CD4-positive, alpha-beta T cell treated with Interleukin-6 for 4 hours (primary cell): ENCODE results near the gene SRSF1.
"Not testable (repeated sequence)": the region's sequence is repeated elsewhere in the genome, so short reads cannot be mapped to it uniquely, and the experiment has no call there.

ENCODE experiments used
- DNase-seq: peaks from one replicate; pipeline ENCODE4 v3.0.0-alpha.2; 2020; ENCODE audit warnings: mixed read lengths

The SRSF1 gene, protein sequence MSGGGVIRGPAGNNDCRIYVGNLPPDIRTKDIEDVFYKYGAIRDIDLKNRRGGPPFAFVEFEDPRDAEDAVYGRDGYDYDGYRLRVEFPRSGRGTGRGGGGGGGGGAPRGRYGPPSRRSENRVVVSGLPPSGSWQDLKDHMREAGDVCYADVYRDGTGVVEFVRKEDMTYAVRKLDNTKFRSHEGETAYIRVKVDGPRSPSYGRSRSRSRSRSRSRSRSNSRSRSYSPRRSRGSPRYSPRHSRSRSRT

DNA sequence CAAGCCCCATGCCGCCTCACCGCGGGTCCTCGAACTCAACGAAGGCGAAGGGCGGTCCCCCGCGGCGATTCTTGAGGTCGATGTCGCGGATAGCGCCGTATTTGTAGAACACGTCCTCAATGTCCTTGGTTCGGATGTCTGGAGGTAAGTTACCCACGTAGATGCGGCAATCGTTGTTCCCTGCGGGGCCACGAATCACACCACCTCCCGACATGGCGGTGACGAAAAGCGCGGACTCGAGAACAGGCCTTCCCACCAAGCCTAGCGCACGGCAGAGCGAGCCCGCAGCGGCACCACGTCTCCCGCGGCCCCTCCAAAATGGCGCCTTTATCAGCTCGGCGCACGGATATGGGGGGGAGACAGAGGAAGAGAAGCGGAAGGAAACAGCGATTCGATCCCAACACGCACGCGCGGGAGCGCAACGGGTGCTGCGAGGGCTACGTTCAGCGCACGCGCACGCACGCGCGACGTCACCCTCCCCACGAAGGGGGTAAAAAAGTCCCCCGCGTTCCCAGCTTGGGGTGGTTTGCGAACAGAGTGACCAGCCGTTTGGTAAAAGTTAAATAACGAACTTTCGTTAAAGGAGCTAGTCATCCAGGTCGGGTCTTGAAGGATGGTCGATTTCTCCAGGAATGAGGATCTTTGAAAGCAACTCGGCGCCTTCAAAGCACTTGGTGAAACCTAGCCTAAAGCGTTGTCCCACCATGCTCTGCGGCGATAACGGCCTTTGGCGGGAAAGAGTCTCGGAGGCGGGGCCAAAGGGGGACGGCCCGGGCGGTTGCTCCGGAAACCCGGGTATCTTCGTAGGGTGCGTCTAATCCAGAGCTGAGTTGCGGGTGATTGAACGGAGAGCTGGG is at the start of gene SRSF1:
TSS of gene SRSF1 (minus strand) at position 323 of the 857 bp plus-strand sequence. CDS start at position 214, 109 bp downstream.
- DNase-seq = peak; percentile 98

GRCh38 chr17:58056476-58056875 is 49.4 kb upstream of the SRSF1 start:
- no peak for DNase-seq

DNA sequence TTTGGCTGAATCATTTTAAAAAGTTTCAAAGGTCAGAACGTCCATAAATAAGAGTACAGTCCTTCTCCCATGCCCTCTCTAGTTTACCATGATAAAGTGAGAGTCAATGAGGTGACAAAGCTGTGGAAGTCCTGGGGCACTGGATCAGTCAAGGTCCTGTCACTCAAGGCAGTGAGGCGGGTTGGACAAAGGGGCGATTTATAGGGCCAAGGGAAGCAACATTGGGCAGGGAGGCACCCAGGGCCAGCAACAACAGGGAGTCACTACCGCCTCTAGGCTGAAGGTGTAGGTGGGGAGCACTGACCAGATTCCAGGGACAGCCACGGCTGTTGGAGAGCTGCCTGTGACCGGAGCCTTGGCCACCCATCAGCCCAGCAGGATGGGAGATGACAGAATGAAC is 47.6 kb upstream of the SRSF1 start:
- no peak for DNase-seq

GRCh38 chr17:58052945-58053715 is 46.1 kb upstream of the SRSF1 start:
- no peak for DNase-seq

GRCh38 chr17:58052407-58052806 is 45.4 kb upstream of the SRSF1 start:
- no peak for DNase-seq

GRCh38 chr17:58051468-58051867 is 44.4 kb upstream of the SRSF1 start:
- no peak for DNase-seq

DNA sequence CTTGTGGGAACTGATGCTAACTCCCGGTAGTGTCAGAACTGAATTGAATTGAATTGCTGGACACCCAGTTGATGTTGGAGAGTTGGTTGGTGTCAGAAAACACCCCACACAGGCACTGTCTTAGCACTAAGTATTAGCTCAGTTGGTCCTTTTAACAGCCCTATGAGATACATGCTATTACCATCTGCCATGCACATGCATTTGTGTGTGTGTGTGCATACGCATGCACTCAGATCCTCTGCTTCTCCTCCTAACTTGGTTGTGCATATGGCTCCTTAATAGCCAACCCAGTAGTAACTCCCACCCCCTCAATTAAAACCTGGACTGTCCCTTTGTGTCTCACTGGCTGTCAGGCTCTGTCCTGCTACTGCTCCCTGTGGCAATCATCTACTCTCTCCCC is 43.9 kb upstream of the SRSF1 start:
- DNase-seq = no peak

DNA sequence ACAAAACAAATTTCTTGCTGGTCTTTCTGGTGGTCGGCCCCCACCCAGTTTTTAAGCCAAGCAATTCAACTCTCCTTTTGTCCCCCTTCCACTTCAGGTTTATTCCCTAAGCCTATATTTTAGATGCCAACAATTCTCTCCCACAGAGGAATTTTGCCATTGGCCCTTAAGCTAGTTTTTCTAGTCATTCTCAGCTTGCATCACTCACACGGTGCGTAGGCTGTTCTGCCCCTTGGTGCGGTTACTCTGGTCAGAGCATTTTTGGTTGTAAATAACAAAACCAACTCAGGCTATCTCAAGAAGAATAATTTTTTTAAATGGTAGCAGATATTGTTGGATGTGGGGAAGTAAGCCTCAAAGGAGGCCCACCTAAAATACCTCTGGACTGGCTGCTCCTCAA is 42.5 kb upstream of the SRSF1 start:
- no peak for DNase-seq

DNA sequence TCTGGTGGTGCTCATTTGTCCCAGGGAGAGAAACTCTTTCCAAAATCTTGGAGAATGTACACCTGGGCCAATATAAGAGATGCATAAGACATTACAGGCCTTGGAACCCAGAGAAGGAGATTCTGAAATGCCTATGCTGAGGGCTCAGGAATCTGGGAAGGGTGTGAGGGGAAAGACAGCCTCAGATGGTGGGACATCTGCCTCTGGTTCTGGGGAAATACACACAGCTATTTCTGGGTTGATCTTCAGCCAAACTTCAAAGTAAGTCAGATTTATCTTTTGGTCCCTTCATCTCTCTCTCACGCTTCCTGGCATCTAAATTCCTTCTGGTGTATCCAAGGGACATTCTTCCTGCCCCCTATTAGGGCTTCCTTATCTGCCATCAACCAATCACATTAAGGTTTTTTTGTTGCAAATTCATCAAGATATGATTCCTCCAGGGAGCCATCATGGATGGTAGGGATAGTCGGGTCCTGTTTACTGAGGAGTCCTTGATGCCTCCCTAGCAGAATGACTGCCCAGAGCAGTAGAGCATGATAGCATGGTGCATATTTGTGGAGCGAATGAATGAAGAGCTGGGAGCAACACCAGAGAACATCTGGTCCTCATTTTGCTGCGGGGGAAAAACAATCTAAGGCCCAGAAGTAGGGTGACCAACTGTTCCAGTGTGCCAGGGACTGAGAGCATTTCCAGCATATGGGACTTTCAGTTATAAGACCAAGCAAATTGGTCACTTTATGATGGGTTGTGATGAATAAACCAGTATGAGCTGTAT is 40.5 kb upstream of the SRSF1 start:
- no peak for DNase-seq

DNA sequence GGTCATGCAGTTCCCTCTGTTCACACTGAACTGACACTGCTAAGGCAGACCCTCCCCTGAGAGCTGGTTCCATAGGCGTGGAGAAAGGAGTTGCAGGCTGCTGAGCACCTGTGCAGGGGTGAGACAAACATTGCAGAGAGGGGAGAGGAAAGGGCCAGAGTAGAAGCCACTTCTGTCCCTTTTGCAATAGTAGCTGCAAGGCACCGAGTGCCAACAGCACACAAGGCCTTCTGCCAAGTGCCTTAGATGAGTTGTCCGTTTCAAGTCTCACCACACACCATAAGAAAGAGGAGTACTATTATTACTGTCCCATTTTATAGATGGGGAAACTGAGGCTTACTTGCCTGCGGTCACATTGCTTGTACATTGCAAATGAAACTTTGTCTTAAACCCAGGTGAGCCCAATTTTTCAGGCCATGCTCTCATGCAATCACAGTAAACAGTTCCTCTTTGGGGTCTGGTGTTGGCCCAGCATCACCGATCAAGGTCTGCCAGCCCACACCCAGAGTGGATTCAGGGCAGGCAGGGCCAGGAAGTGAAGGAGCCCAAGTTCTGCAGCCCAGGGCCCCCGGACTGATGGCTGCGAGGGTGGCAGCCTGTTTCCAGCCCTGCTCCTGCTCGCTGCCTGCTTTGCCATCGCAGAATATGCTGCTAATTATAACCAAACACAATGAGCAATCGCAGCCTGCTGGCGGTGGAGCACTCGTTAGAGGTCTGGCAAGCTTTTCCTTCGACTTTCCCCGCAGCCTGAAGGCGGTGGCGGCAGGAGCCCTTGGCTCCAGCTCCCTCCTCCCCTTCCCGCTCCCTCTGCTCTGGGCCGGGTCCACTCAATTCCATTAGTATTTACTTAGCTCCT is 39.4 kb upstream of the SRSF1 start:
- DNase-seq = no peak

- DNase-seq = not testable (repeated sequence)
Observed at GRCh38 chr17:58044256-58044655, 37.2 kb upstream of the SRSF1 start.

DNA sequence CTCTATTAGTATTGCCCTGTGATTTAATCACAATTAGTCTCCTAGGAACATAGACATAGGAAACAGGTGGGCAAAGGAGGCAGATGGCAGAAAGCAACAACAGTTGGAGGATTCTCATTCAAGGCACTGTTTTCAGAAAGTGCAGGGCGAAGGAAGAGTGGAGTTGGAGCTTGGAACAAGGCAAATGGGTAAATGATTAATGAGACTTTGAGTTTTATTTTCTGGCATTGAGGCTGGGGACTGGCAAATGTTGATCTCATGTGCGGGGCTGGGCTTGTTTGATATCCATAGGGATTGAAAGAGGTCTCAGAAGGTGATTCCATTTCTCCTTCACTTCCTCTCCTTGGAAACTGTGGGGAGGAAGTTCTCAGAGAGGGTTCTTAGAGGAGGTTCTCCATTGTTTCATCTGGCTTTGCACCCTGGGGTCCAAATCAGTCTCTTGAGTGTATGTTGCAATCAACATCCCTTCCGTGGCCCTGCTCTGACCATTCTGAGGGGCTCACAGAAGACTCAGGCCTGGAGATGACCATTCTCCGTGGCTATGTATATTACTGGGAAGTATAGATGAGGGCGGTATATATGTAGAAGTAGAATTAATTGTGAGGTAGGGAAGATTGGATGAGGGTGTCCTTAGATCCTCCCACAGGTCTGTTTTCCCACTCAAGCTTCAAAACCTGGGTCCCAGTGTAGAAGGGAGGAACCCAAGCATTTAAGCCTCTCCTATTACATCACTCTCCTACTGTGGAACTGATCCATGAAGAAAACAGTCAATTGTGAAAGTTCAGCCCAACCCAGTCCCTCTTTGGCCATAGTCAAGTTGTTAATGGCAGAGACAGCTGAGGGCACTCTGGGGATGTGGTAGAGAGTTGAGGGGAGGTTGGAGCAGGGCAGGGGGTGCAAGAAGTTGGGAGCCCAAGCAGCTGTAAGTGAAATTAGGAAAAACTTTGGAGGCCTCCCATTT is 36.5 kb upstream of the SRSF1 start:
- DNase-seq = no peak

GRCh38 chr17:58041161-58041560 is 34.1 kb upstream of the SRSF1 start:
- DNase-seq = no peak

- DNase-seq = no peak
Observed at GRCh38 chr17:58040386-58040785, 33.3 kb upstream of the SRSF1 start.

DNA sequence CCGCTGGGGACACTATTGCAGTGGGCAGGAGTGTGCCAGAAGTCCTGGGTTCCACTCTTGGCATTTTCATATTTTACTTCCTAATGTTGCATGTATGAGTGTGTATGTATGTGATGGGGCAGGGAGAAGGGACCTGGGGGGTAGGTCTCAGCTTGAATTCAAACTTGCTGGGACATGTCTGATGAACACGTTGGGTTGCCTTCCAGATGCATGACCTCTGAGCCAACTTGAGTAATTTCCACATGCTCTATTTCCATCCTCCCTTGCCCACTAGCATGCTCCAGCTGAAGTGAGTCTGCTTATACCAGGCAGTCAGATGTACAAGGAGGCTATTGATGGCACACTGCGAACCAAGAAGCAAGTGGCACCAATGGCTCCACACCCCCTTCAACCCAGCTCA is 32.9 kb upstream of the SRSF1 start:
- DNase-seq = no peak

DNA sequence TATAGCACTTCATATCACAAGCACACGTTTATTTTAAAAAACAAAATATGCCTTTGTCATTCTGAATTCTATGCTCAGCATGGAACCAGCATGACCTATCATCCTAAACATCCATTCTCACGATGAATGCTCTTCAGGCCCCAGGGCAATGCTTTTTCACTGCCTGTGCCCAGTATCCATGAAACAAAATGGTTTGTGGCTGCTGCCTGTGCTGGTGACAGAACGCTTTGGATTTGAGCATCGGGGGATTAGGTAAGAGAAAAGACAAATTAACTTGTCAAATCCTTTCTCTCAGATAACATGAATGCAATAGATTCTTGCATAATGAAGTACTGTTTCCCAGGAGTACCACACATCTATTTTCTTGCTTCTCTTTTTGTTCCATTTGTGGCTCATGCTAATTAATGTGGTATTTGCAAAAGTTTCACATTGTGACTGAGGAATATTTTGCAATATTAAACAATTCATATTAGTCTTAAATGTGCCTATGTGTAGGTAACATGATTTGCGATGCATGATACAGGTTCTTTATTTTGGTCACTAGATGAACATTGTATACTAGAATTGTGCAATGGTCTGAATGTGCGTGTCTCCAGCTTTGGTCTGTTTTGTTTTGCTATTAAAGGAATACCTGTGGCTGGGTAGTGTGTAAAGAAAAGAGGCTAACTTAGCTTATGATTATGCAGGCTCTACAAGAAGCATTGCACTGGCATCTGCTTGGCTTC is 25.8 kb upstream of the SRSF1 start:
- DNase-seq = no peak

GRCh38 chr17:58028578-58028977 is 21.5 kb upstream of the SRSF1 start:
- DNase-seq = no peak

GRCh38 chr17:58020401-58020800 is 13.4 kb upstream of the SRSF1 start:
- no peak for DNase-seq

- no peak for DNase-seq
Observed at GRCh38 chr17:58019521-58019920, 12.5 kb upstream of the SRSF1 start.

- no peak for DNase-seq
Observed at GRCh38 chr17:58019039-58019438, 12.0 kb upstream of the SRSF1 start.
